Breast epithelium (tissue), 3 donors: Measurements from ENCODE around the gene SCML1.

Experiments
- POLR2A ChIP-seq: fragments of 450-650 bp; IDR thresholded peaks from one replicate; pipeline ENCODE4 v1.6.1; 2016; ENCODE audit warnings: antibody characterized with exemption, mild to moderate bottlenecking, moderate library complexity
- TF ChIP-seq, protein P1 (sequence below), 3 donors: fragments of 450-650 bp; IDR thresholded peaks; one replicate each; pipeline ENCODE4 v1.5.1; 2016 to 2017; ENCODE audit warnings: antibody characterized with exemption in 3 of 3, mild to moderate bottlenecking in 3 of 3, moderate library complexity in 3 of 3

GRCh38 chrX:17741123-17741511, 3.8 kb downstream of the SCML1 start:
- TF ChIP-seq, protein P1, sequence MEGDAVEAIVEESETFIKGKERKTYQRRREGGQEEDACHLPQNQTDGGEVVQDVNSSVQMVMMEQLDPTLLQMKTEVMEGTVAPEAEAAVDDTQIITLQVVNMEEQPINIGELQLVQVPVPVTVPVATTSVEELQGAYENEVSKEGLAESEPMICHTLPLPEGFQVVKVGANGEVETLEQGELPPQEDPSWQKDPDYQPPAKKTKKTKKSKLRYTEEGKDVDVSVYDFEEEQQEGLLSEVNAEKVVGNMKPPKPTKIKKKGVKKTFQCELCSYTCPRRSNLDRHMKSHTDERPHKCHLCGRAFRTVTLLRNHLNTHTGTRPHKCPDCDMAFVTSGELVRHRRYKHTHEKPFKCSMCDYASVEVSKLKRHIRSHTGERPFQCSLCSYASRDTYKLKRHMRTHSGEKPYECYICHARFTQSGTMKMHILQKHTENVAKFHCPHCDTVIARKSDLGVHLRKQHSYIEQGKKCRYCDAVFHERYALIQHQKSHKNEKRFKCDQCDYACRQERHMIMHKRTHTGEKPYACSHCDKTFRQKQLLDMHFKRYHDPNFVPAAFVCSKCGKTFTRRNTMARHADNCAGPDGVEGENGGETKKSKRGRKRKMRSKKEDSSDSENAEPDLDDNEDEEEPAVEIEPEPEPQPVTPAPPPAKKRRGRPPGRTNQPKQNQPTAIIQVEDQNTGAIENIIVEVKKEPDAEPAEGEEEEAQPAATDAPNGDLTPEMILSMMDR (IDR thresholded peaks at IDR 0.05) = no peak
- TF ChIP-seq POLR2A = no peak
